GM15510 (cell line): ENCODE results near the gene ANKRD60.

Experiments
- POLR2A ChIP-seq: IDR thresholded peaks from 3 replicates; pipeline ENCODE4 v1.6.1; 2011; ENCODE audit warnings: borderline replicate concordance; ENCODE audit not compliant: insufficient read length; ENCODE audit errors: extremely low read depth

ANKRD60 gene

GRCh38 chr20:58198901-58199355, 29.5 kb downstream of the ANKRD60 start:
- no peak for TF ChIP-seq POLR2A

- TF ChIP-seq POLR2A: no peak
Observed at GRCh38 chr20:58198384-58198783, 30.1 kb downstream of the ANKRD60 start.

- no peak for TF ChIP-seq POLR2A
Observed at GRCh38 chr20:58197185-58197469, 31.3 kb downstream of the ANKRD60 start.

GRCh38 chr20:58196402-58197184, 31.9 kb downstream of the ANKRD60 start:
- TF ChIP-seq POLR2A: no peak

- TF ChIP-seq POLR2A: no peak
Observed at GRCh38 chr20:58195047-58195446, 33.4 kb downstream of the ANKRD60 start.

DNA sequence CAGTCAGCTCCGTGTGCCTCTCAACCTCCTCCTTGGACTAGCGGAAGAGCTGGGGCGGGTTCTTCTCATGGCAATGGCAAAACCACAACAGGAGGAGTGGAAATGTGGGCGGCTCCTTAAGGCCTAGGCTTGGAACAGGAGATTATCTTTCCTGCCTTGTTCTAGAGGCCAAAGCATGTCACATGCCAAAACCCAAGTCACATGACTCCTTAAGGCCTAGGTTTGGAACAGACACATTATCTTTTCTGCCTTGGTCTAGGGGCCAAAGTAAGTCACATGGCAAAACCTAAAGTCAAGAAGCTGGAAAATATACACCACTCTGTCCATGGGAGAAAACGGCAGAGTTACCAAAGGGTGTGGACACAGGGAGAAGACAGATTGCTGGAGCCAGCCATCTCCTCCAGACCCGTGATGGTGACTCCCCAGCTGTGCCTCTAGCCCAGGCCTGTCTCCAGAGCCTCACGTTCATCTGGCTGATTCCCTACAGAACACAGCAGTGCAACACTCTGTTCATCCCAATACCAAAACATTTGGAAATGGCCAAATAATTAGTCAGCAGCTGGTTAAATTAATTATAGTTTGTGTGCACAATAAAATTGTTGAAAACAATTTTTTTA, 34.2 kb downstream of the ANKRD60 start:
- TF ChIP-seq POLR2A: no peak

- TF ChIP-seq POLR2A: no peak
Observed at GRCh38 chr20:58192567-58192966, 35.9 kb downstream of the ANKRD60 start.

DNA sequence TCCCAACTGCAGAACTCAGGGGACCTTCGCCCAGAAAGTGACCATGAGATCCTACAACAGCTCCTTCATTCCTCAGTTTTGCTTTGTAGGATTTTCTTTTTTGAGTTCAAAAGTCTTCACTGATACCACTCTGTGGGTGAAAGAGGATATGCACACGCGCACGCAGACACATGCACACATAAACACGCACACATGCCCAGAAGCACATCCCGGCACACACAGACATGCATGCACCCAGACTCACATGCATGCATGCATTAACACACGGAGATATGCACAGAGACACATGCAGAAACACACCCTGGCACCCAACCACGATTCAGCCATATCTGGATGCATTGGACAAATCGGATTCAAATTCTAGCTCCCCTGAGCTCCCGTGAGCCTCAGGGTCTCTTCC, 36.4 kb downstream of the ANKRD60 start:
- TF ChIP-seq POLR2A: no peak

DNA sequence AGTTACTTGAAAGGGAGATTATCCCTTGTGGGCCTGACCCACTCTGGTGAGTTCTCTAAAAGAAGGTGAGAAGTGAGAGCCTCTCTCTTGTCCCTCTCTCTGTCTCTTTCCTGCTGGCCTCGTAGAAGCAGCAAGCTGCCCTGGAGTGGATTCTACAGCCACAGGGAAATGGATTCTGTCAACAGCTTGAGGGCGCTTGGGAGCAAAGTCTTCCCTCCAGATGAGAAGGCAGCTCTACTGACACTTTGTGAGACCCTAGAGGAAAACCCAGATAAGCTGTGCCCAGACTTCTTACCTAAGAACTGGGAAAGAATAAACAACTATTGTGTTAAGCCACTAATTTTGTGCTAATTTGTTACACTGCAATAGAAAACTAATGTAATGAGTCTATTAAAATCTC, 39.9 kb downstream of the ANKRD60 start:
- no peak for TF ChIP-seq POLR2A

DNA sequence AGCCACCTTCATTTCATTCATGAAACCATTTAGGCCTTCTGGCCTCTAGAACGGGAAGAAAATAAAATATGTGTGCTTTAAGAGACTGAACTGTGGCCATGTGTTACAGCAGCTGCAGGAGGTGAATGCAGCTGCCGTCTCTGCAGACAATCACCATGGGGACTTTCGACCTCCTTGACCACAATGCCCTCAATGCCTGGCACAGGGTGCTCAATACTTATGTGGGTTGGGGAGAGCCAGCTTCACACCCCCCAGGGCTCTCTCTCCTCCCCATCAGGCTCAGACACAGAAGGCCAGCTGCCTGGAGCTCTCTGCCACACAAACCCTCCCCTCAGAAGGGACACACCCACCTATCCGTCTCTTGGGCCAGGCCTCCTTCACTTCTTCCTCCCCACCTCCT, 43.5 kb downstream of the ANKRD60 start:
- TF ChIP-seq POLR2A: no peak

GRCh38 chr20:58184063-58184462, 44.4 kb downstream of the ANKRD60 start:
- TF ChIP-seq POLR2A: no peak

DNA sequence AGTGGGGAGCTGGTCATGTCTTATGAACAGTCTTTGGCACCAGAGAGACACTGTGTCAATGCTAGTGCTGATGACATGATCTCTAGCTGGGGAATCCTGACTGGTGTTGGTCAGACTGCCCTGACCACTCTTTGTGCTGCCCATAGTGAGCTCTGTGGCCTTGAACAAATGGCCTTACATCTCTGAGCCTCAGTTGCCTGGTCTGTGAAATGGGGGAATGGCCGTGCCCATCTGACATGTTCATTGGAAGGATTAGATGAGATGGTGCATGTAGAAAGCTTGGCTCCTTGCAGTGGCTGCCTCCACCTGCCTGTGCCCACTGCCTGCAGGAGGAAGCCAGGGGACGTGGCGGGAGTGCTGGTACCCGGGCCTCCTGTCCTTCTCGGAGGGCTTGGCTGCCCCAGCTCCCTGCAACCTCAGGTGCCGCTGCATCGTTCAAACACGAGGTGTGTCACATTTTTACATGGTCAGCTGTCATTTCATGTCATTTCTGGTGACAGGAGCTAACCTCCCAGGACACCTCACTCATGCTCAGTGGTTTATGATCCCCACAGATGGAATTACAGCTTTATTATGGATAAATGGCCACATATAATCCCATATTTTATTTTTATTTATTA, 45.8 kb downstream of the ANKRD60 start:
- TF ChIP-seq POLR2A: no peak

- TF ChIP-seq POLR2A: no peak
Observed at GRCh38 chr20:58179432-58180099, 48.9 kb downstream of the ANKRD60 start.

GRCh38 chr20:58179083-58179431, 49.4 kb downstream of the ANKRD60 start:
- TF ChIP-seq POLR2A: no peak

DNA sequence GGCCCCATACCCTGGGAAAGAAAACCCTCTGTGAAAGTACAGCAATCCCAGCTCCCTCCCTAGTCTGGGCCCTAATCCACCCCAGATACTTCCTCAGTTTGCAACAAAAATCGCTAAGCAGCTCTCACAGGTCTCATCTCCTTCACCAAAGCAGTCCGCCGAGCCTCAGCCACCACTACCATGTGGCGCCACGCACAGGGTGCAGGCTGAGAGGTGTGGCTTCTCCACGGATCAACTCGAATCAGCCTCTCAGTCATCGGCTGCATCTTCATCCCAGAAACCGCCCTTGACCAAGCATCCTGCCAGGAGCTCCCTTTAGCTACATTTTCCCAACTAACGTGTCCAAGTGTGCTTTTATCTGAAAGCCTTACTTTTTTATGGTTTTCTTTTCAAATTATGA, 50.7 kb downstream of the ANKRD60 start:
- no peak for TF ChIP-seq POLR2A
